Transverse colon (tissue), 4 donors: Measurements from ENCODE around the gene SLC30A10. TPM values are rescaled to one million over a fixed set of nuclear protein-coding genes. Genes with fewer than 3 reads are reported as not detected.
"Not testable (repeated sequence)": the region's sequence is repeated elsewhere in the genome, so short reads cannot be mapped to it uniquely, and the experiment has no call there.

Experiments
- DNase-seq: peaks from one replicate; pipeline ENCODE4 v3.0.0-alpha.2; 2019
- H3K27ac ChIP-seq, 4 donors: fragments of 200-600 bp; sonication (generic); 2 replicates each; pipeline ENCODE4 v1.5.1; 2016 to 2018; ENCODE audit warnings: inconsistent platforms in 4 of 4
- H3K27me3 ChIP-seq: fragments of 200-600 bp; sonication (generic); 2 replicates; pipeline ENCODE4 v1.5.1; 2017; ENCODE audit warnings: inconsistent platforms
- H3K36me3 ChIP-seq, 4 donors: fragments of 200-600 bp; sonication (generic); 2 replicates each; pipeline ENCODE4 v1.5.1; 2017 to 2019; ENCODE audit warnings: inconsistent platforms in 4 of 4
- H3K4me1 ChIP-seq, 4 donors: fragments of 200-600 bp; sonication (generic); 2 replicates each; pipeline ENCODE4 v1.5.1; 2017 to 2020; ENCODE audit warnings: inconsistent platforms in 4 of 4
- H3K4me3 ChIP-seq, 4 donors: fragments of 200-600 bp; sonication (generic); 1 replicate in 1 of 4; 2 replicates in 3 of 4; pipeline versions ENCODE4 v1.5.1 to v1.6.1; 2017 to 2019; ENCODE audit warnings: inconsistent platforms in 4 of 4
- H3K9me3 ChIP-seq, 2 donors: fragments of 200-600 bp; sonication (generic); 2 replicates each; pipeline ENCODE4 v1.5.1; 2017 to 2019; ENCODE audit warnings: inconsistent platforms in 2 of 2
- CTCF ChIP-seq, 5 experiments: fragments of 200-600 bp in 3 of 5; fragments of 450-650 bp in 2 of 5; sonication (generic) in 3 of 5; IDR thresholded peaks; 1 replicate in 2 of 5; 2 replicates in 3 of 5; pipeline ENCODE4 v1.5.1; 2016 to 2017; ENCODE audit warnings: antibody characterized with exemption in 5 of 5, inconsistent platforms in 3 of 5, mild to moderate bottlenecking in 2 of 5, moderate library complexity in 1 of 5
- EP300 ChIP-seq: sonication (generic); formaldehyde crosslinking; IDR thresholded peaks from one replicate; pipeline ENCODE4 v1.6.1; 2017; ENCODE audit warnings: antibody characterized with exemption, low read depth
- POLR2A ChIP-seq: fragments of 450-650 bp; IDR thresholded peaks from one replicate; pipeline ENCODE4 v1.6.1; 2016; ENCODE audit warnings: antibody characterized with exemption, mild to moderate bottlenecking, moderate library complexity
- POLR2AphosphoS5 ChIP-seq, 3 donors: sonication (generic); formaldehyde crosslinking; IDR thresholded peaks; one replicate each; pipeline ENCODE4 v1.6.1; 2016; ENCODE audit warnings: antibody characterized with exemption in 3 of 3
- WGBS, 2 donors: methylation state at CpG; one replicate each; pipeline ENCODE4 v1.1.5; 2018; ENCODE audit warnings: low coverage in 1 of 2; 5-methylcytosine and 5-hydroxymethylcytosine counted together
- in situ Hi-C, 4 donors: fragments of 200-750 bp; cut with MboI; loops; one replicate each; pipeline versions ENCODE4 v1.15.0 to v1.15.1; 2017; ENCODE audit warnings: low sequenced_read_pairs in 3 of 4, low pct_ligation_motif_present in 1 of 4, low pct_unique_long_range_greater_than_20kb in 1 of 4
- intact Hi-C: fragments of 100-400 bp; cut with DNase I; formaldehyde crosslinking; loops from one replicate; pipeline ENCODE4 v1.15.1; 2023; ENCODE audit warnings: low total_unique reads
- total RNA-seq, 4 donors: library from RNA; depleted of rRNA; stranded (reverse); fragments of >200 nt; gene quantifications; one replicate each; pipeline ENCODE4 v1.1.0, GENCODE V29; 2016

The SLC30A10 gene
- total RNA-seq, 4 donors from 2014 or later: 19.2 to 79.3 (median 22.1) TPM; not detected in 1

GRCh38 chr1:219897914-219898313 is 30.4 kb downstream of the SLC30A10 start:
- 37 to 39% methylated on average over 4 to 5 of the region's 5 CpGs for WGBS, 2 donors
- intact Hi-C loops: no loop called here
- Histone ChIP-seq H3K27me3 (peaks cover 91% of the 10 kb centered on the region), H3K4me1 (peaks cover 0 to 11% (median 3%) of the 10 kb centered on the region in 4 donors), H3K4me3 (no peak overlapping the region), H3K36me3 (no peaks in the 10 kb centered on the region), H3K9me3 (no peaks in the 10 kb centered on the region), H3K27ac (no peak overlapping the region)
- TF ChIP-seq POLR2AphosphoS5 (IDR thresholded peaks at IDR 0.05) (no peak), CTCF (IDR thresholded peaks at IDR 0.05) (no peak), EP300 (no peak), POLR2A (no peak)
- no peak for DNase-seq
- in situ Hi-C loops: no loop called here

DNA sequence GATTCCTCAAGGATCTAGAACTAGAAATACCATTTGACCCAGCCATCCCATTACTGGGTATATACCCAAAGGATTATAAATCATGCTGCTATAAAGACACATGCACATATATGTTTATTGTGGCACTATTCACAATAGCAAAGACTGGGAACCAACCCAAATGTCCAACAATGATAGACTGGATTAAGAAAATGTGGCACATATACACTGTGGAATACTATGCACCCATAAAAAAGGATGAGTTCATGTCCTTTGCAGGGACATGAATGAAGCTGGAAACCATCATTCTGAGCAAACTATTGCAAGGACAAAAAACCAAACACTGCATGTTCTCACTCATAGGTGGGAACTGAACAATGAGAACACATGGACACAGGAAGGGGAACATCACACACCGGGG is 36.1 kb downstream of the SLC30A10 start:
- 84% methylated on average over 1 of the region's 1 CpG; no CpG with 5 or more reads in 1 of the 2 donors for WGBS, 2 donors
- H3K4me3 ChIP-seq, DNase-seq, in situ Hi-C loops, H3K27ac ChIP-seq, H3K4me1 ChIP-seq, H3K9me3 ChIP-seq, intact Hi-C loops, H3K36me3 ChIP-seq: not testable (repeated sequence)
- H3K27me3 ChIP-seq: peaks cover 51% of the 10 kb centered on the region

DNA sequence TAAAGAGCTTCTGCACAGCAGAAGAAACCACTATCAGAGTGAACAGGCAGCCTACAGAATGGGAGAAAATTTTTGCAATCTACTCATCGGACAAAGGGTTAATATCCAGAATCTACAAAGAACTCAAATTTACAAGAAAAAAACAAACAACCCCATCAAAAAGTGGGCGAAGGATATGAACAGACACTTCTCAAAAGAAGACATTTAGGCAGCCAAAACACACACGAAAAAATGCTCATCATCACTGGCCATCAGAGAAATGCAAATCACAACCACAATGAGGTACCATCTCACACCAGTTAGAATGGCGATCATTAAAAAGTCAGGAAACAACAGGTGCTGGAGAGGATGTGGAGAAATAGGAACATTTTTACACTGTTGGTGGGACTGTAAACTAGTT is 36.5 kb downstream of the SLC30A10 start:
- H3K4me1 ChIP-seq, in situ Hi-C loops, DNase-seq, H3K9me3 ChIP-seq, H3K4me3 ChIP-seq, H3K27ac ChIP-seq, H3K36me3 ChIP-seq, intact Hi-C loops: not testable (repeated sequence)
- WGBS, 2 donors: 75 to 84% methylated on average over 4 of the region's 4 CpGs
- H3K27me3 ChIP-seq: peaks cover 49% of the 10 kb centered on the region

DNA sequence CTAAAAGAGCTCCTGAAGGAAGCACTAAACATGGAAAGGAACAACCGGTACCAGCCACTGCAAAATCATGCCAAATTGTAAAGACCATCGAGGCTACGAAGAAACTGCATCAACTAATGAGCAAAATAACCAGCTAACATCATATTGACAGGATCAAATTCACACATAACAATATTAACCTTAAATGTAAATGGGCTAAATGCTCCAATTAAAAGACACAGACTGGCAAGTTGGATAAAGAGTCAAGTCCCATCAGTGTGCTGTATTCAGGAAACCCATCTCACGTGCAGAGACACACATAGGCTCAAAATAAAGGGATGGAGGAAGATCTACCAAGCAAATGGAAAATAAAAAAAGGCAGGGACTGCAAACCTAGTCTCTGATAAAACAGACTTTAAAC is 39.7 kb downstream of the SLC30A10 start:
- in situ Hi-C loops, H3K4me3 ChIP-seq, H3K27ac ChIP-seq, H3K4me1 ChIP-seq, DNase-seq, H3K9me3 ChIP-seq, H3K36me3 ChIP-seq, intact Hi-C loops: not testable (repeated sequence)
- 57 to 78% methylated on average over 1 to 4 of the region's 4 CpGs for WGBS, 2 donors
- H3K27me3 ChIP-seq: peaks cover 45% of the 10 kb centered on the region

- Histone ChIP-seq H3K36me3 (no peaks in the 10 kb centered on the region), H3K27ac (no peak overlapping the region), H3K27me3 (peaks cover 65% of the 10 kb centered on the region), H3K4me3 (no peak overlapping the region), H3K9me3 (no peaks in the 10 kb centered on the region), H3K4me1 (no peaks in the 10 kb centered on the region)
- TF ChIP-seq POLR2AphosphoS5 (IDR thresholded peaks at IDR 0.05) (no peak), EP300 (no peak), POLR2A (no peak), CTCF (IDR thresholded peaks at IDR 0.05) (no peak)
- intact Hi-C loops: no loop called here
- 50 to 56% methylated on average over 2 of the region's 2 CpGs for WGBS, 2 donors
- in situ Hi-C loops: no loop called here
- DNase-seq: no peak
Measured at GRCh38 chr1:219885680-219886079, 42.7 kb downstream of the SLC30A10 start.
